Right lobe of liver (tissue), 4 donors: Measurements from ENCODE around the gene RNF103.

Source experiments
- CTCF ChIP-seq, 4 donors: fragments of 200-600 bp in 3 of 4; fragments of 450-650 bp in 1 of 4; IDR thresholded peaks; one replicate each; pipeline versions ENCODE4 v1.5.1 to v1.8.0; 2016 to 2022; ENCODE audit warnings: antibody characterized with exemption in 4 of 4, mild to moderate bottlenecking in 2 of 4
- POLR2A ChIP-seq: fragments of 450-650 bp; IDR thresholded peaks from one replicate; pipeline ENCODE4 v1.6.1; 2017; ENCODE audit warnings: antibody characterized with exemption, mild to moderate bottlenecking
- donor health status: DM: no; HTN: no; CAD: no.
- donor health status: DM: no; HTN: no; CAD: no.
- donor health status: DM: no; HTN: yes; CAD: no.

DNA sequence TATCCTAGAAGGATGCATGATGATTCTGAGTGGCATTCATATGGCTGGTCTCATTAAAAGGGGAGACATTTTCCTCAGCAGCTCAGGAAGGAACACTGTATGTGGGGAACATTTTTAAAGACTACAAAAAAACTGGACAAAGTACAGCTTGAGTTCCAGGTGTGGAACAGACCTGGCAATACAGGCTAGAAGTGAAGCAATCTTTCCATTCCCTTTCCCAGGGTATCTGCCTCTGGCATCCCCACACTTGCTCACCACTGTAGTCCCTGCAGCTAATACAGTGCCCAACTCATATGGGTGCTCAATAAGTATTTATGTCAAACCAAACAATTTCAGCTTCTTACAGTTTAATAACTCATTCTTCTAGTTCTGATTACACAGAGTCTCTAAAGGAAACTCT is 8.1 kb downstream of the RNF103 start:
- TF ChIP-seq CTCF (IDR thresholded peaks at IDR 0.05) (no peak), POLR2A (no peak)
